NCI-H2227 (cell line): Measurements from ENCODE around the gene AATF.

Experiments
- DNase-seq: peaks from one replicate; lab custom pipeline; 2025; ENCODE audit not compliant: unreplicated experiment; lab: John Stamatoyannopoulos, UW

The AATF gene

DNA sequence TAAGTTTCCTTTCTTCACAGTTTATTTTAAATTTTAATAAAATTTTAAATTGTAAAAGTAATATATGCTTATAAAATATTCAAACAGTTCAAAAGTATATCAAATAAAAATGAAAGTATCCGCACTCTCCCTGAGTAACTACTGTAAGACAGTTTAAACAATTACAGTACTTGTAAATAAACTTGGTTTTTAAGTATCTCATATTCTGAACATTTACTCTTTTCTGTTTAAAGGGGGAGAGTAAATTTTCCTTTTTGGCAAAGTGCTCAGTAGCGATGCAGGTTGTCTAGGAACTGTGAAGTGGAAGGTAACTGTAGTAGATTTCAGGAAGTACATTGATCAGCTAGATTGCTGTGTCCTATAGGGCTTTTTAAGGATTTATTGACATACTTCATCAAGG, 28.8 kb downstream of the AATF start:
- no peak for DNase-seq

DNA sequence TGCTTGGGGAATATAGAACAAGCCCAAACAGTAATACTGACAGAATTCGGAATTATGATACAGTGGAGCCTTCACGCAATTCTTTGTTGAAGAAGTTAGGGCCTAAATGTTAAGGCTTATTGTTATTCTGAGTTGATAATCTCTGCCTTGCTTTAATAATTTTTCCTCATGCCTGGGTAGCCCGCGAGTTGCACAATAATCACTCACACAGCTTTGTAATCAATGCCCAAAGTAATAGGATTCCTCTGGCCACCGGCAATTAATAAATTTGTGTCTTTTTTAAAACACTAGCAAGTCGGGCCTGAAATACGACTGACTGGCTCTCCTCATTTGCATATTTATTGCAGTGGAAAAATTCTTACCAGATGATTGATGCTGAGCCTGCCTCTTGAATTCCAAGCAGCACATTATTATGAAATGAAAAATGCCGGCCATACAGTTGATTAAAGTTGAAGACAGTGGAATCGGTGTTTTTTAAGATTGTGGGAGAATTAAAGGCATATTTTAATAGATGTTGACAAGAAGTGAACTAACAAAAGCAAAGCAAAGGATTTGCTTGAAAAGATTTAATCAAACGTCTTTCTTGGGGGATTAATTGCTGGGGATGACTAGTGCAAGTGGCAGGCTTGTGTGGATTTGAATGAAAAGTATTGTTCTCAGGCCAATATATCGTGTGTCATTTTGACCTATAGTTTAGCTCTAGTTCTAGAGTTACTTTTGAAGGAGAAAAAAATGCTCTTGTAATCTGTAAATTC, 30.2 kb downstream of the AATF start:
- DNase-seq = no peak

DNA sequence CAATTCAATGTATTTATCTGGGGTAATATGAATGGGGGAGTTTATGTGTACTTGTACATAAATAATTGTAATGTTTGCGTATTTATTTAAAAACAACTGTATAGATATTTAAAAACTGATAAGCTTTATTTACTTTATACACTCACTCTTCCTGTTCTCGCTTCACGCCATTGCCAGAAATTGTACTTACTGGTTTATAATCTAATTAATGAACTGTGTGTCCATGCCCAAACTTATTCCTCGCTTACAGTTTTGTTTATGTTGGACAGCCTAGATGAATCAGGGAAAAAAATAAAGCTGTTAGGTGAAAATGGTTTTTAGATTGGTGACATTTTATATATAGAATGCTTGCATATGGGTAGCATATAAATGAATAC, 30.8 kb downstream of the AATF start:
- no peak for DNase-seq

DNA sequence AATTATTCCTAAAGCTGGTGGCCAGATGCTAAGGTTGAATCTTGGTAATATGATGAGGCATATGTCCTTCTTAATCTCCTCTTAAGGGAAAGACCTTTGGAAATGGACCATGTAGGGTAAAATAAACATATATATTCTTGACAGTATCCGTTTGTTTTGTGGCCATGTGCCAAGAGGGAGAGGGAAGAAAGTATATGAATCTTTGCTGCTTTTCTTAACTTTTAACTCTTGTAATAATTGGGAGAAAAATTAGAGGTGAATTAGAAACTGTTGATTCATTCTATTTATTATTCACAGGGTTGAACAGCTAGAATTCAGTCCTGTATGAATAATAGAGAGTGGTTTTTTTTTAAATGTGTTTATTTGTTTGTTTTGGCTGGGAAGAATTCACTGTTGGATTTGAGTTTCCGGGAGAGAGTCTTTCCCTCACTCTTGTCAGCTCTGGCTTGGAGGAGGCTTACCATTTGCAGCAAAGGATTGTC, 31.6 kb downstream of the AATF start:
- DNase-seq = no peak

DNA sequence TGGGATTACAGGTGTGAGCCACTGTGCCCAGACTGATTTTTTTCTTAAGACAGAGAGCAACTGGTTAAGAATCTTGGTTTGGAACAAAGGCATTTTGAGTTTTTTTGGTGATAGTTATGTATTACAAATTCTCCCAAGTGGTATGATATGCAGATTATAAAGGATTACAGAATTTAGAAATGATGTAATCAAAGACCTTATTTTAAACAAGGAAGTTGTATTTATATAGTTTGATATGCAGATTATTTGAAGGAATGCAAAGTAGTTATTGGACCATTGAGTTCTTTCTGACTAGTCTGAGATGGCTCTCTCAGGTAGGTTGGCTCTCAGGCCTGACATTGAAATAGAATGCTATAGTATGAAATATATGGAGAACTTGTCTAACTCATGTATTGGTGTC, 34.9 kb downstream of the AATF start:
- no peak for DNase-seq

DNA sequence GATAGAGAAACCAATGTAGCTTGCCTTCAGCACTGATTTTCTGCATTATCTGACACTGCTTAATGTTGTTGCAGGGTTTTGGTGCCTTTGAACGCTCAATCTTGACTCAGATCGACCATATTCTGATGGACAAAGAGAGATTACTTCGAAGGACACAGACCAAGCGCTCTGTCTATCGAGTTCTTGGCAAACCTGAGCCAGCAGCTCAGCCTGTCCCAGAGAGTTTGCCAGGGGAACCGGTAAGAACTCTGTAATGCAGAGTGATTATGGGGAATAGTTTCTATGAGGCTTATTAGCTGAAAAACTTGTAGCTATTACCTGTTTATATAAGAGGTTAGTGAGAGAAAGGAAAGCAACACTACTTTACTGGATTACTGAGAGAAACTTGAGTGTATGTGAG, 40.4 kb downstream of the AATF start:
- DNase-seq = no peak

DNA sequence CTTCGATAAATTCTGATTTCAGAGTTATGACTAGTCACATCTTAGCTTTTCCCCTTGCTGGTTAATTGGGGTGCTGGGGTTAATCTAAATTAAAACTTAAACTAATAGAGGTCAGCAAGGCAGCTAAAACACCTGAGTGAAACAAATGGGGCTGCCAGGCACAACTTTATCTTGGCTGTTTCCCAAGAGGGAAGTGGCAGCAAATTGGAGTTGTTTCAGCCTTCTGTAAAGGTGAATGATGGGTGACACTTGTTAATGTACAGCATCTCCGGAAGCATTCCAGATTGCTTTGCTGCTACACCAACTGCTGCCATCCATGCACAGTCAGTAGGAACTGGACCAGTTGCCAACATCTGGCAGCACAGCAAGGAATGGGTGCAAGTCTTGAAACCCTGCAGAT, 43.9 kb downstream of the AATF start:
- peak; percentile 41 for DNase-seq

DNA sequence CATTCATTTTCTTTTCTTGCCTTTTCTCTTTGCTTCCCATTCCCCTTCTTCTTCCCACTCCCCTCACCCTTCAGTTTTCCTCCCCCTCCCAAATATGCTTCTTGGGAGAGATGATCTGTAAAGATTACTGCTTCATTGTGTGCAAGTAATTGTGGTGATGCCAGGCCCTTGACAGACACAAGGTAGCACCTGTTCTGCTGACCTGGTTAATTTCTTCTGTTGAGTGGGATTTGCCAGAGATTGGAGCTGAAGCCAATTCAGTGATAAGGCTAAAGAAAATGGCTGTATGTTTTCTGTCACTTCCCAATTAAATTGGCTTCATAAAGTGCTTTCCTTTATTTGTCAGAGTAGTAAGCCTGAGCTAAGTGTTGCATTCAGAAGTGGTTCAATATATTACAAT, 44.5 kb downstream of the AATF start:
- peak; percentile 41 for DNase-seq

DNA sequence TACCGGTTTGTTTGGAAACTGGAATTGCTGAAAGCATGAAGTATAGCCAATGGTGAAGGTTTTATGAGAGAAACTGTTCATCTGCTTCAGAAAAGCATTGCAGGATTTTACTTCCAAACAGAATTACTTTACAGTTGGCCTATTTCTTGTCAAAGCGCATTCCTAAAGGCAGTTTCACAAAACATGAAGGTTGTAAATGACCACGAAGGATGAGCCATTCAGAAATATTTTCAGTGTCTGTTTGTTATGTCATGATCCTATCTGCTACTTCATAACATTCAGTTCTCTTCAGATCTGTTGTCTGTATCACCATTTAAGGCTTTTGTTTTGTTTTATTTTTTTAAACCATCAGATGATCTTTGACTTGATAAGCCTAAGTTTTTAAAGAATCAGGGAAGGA, 45.7 kb downstream of the AATF start:
- no peak for DNase-seq

DNA sequence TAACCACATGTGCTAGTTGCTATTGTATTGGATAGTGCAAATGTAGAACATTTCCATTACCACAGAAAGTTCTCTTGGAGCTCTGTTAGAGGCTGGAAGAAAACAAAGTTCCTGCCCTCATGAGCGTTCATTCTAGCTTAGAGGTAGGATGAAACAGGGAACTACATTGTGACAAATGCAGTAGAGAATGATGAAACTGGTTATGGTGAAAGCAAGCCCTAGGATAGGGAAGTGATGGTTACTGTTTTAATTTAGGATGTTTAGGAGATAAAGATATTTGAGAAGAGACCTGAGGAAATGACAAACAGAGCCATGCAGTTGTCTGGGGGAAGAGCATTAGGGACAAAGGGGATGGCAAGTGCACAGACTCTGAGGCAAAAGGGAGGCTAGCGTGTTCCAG, 50.7 kb downstream of the AATF start:
- DNase-seq = no peak

DNA sequence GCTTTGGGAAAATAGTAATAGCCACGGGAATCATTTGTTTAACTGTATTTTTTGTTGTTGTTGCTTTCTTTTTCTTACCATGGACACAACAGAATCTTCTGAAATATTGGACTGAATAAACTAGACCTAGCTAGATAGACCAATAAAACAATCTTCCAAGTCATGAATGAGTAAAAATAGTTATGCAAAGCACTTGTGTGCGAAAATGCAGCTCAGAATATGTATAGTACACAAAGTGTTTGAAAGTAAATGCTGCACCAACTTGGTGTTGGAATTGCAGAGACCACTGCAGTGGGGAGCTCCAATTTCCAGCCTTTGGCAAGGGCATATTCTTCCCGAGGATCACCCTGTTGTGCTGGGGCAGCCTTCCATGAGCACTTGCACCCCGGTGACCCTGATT, 68.0 kb downstream of the AATF start:
- no peak for DNase-seq

DNA sequence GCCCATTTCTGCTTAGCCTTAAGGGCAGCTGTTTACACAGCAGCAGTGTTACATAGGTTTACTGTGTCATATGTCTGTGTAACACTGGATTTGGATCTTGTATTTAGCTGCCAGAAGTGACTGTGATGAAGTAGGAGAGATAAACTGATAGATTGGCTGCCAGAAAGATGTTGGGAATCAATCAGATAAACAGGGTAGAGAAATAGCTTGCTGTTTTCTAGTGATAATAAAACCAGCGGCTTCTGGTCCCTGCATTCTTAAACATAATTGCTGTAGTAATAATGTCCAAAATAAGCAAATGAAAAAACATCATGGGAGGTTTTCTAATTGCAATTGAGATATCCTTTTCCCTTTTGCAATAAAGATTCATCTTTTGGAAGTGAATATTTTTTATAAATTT, 68.7 kb downstream of the AATF start:
- DNase-seq = no peak

DNA sequence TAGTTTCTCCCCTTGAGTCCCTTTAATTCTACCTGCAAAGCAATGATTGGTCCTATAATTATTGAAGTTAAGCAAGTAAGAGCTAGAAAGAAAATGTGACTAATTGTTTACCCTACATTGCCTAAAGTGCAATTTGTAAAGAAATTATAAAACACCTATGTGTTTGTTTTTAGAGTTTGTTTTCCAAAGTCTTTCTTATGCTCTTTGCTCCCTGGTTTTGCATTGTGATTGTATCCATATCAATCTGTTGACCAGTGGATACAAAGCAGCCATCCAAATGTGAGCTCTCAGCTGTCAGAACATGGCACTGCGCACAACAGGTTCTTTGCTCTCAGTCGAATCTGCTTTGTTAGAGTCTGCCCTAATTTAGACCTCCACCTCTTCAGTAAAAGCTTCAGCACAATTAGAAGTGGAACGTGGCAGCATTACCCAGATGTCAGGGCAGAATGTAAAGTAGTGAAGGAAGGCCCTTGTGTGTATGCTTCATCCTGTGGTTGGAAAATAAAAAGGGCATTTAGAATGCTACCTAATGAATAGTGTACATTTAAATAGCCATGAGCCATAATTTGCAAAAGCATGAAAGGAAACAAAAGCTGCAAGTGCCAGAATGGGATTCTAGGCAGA, 70.5 kb downstream of the AATF start:
- DNase-seq = peak; percentile 7

DNA sequence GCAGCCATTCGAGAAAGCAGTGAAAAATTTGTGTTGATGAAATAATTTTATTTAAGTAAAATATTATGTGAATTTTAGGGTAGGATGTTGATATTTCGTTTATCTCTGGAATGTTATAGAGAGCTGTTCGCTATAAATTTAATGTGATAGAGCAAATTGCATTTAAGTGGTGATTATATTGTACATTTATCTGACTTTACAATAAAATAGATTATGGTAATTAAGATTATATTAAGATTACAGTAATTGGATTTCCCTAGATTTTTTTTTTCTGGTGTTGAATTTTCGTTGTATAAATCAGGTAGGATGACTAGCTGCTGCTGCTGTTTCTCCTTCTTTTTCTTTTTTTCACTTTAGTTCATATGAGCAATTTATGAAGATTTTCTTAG, 71.0 kb downstream of the AATF start:
- DNase-seq = no peak

DNA sequence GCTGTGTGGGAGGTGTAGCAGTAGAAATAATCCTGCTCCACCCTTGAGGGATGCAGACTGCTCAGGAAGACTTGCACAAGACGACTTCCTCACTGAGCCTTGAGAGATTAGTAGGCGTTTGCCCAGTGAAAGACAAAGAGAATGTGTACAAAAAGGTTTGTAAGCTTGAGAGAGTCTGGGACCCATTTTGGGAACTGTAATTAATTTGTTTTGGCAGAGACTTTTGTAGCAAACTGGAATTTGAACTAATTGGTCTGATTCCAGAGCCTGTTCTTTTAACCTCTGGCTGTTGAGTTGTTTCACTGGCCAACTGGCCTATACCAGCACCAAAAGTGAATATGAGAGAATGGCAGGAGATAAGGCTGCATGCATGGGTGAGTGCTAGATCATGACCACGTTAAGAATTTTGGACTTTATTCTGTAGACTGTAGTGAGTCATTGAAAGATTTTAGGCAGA, 75.5 kb downstream of the AATF start:
- DNase-seq = no peak

DNA sequence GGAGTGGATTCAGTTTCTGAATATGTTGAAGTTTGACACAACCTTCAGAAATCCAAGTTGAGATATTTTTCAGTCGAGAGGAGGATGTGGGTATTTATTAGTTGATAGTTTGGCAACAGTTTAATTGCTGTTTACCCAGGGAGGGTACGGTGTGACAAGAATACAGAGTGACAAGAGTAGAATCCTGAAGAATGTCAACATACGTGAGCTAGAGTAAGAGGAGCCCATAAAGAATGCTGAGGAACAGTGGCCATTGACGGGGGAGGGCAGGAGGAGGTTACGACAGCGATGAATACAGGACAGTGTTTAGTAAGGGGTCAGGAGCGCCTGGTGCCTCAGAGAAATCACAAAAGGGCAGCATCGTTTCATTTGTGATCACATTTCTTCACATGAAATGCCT, 76.5 kb downstream of the AATF start:
- DNase-seq = no peak

DNA sequence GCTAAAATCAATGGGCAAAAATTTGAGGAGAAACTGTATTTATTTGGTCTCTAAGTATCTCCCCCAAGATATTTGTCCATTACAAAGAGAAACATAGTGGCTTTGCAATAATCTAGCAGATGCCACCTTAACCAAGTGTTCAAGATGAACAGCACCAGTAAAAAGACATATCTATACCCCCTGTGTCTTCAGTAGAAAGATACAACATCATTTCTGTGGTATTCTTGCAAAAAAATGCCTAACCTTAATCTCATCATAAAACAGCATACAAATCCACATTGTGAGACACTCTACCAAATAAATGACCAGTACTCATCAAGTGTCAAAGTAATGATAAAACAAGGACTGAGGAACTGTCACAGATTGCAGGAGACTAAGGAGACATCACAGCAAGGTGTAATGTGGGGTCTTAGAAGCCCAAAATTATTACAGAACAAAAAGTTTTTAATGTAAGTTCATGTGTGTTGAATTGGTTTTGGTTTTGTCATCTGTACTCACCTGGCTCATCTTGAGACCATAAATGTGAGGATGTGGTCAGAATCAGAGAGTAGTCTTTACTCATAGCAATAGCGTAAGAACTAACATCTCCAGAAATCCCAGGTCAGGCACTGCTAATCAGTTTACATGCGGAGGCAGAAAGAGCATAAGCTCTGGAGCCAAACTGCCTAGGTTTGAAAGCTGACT, 77.2 kb downstream of the AATF start:
- no peak for DNase-seq

DNA sequence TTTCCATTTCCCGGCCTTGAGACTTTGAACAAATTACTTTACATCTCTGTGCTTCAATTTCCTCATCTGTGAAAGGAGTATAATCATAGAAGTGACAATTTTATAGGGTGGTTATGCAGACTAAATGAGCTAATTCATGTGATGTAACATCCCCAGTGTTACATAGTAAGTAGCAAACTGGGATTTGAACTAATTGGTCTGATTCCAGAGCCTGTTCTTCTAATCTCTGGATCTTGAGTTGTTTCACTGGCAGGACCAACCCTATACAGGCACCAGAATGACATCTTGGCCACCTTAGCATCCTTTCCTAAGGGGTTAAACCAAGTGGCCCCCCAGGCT, 77.7 kb downstream of the AATF start:
- DNase-seq = no peak

DNA sequence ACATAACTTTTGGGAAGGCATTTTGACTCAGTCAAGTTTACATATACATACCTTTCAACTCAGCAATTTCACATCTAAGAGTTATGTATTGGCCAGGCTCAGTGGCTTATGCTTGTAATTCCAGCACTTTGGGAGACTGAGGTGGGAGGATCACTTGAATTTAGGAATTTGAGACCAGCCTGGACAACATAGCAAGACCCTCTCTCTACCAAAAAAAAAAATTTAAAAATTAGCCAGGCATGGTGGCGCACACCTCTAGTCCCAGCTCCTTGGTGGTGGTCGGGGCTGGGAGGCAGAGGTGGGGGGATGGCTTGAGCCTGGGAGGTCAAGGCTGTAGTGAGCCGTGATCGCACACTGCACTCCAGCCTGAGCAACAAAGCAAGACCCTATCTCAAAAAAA, 79.3 kb downstream of the AATF start:
- DNase-seq = no peak

DNA sequence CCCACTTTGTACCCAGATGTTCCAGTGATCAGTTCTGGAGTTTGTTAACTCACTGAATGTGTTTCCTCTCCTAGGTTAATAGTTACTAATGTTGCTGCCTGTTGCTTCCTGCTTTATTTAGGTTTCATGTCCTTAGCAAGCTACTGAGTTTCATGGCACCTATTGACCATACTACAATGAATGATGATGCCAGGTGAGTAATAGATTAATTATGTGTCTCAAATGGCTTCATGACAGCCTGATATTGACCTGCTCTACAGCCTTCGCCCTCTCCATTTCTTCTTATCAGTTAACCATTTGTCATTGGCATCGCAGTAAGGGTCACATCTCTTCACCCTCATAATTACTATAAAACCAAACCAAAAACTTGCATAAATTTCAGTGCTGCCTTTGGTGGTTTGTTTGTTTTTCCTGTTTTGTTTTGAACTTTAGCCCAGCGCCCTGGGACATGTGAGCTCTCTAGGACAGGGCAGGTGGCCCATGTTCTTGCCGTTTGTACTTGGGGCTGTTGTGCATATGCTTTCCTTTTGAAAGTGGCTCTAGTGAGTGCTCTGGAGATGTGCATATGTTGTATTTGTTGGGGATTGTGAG, 82.8 kb downstream of the AATF start:
- DNase-seq = no peak

DNA sequence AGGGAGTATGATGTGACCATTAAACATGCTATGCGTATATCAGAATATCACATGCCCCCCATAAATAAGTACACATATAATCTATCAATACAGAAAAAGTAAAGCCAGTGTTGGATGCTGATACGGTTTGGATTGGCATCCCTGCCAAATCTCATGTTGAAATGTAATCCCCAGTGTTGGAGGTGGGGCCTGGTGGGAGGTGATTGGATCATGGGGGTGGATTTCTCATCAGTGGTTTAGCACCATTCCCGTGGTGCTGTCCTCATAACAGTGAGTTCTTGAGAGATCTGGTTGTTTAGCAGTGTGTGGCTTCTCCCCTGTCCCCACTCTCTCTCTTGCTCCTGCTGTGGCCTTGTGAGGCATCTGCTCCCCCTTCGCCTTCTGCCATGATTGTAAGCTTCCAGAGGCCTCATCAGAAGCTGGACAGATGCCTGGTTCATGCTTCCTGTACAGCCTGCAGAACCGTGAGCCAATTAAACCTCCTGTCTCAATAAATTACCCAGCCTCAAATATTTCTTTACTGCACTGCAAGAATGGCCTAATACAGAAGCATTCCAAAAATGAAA, 88.9 kb downstream of the AATF start:
- DNase-seq = no peak

DNA sequence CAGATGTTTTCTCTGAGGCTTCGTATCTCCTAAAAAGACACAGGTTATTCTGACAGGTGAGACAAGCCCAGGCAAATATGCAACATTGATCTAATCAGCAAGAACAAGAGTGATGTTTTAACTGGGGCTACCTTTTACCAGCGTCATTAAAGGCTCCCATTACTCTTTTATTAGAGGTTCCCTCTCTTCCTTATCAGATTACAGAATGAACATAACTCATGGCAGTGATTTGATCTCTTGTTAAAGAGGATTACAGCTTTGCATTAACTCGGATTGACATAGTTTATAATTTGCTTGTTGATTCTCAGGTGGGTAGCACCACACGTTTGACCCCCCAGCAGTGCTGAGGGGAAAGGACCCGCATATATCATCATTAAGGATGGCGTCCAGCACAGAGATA, 90.5 kb downstream of the AATF start:
- DNase-seq = no peak
